SK-N-SH treated with all-trans-retinoic acid at 6 μM for 48 hours (cell line): ENCODE results near the gene SLC30A3.

Experiments
- ATAC-seq: fragments of 200-7000 bp; cut with Tn5 transposase; 3 replicates; pipeline ENCODE4 v1.9.1; 2020; ENCODE audit warnings: mild to moderate bottlenecking, moderate library complexity
- ARNTL ChIP-seq: fragments of 450-650 bp; formaldehyde crosslinking; IDR thresholded peaks from 2 replicates; pipeline ENCODE4 v1.5.0; 2020; ENCODE audit warnings: low read depth, mild to moderate bottlenecking, moderate library complexity, borderline replicate concordance
- BACH2 ChIP-seq: fragments of 250-450 bp; sonication (Bioruptor Pico); IDR thresholded peaks from 2 replicates; pipeline ENCODE4 v1.9.0; 2021; ENCODE audit warnings: mild to moderate bottlenecking, borderline replicate concordance
- CSDC2 ChIP-seq: fragments of 250-450 bp; sonication (Bioruptor Pico); IDR thresholded peaks from 2 replicates; pipeline ENCODE4 v1.5.0; 2020; ENCODE audit warnings: mild to moderate bottlenecking, moderate library complexity
- ESRRG ChIP-seq: fragments of 250-450 bp; sonication (Bioruptor Pico); IDR thresholded peaks from 2 replicates; pipeline ENCODE4 v1.6.1; 2021; ENCODE audit warnings: mild to moderate bottlenecking
- GLIS3 ChIP-seq: fragments of 250-450 bp; sonication (Bioruptor Pico); IDR thresholded peaks from 2 replicates; pipeline ENCODE4 v1.5.0; 2020; ENCODE audit warnings: mild to moderate bottlenecking, moderate library complexity
- ISL1 ChIP-seq: fragments of 250-450 bp; sonication (Bioruptor Pico); IDR thresholded peaks from 2 replicates; pipeline ENCODE4 v2.1.2; 2022; ENCODE audit warnings: mild to moderate bottlenecking, moderate library complexity
- OSR1 ChIP-seq: fragments of 250-450 bp; sonication (Bioruptor Pico); IDR thresholded peaks from 2 replicates; pipeline ENCODE4 v1.8.0; 2022; ENCODE audit warnings: moderate library complexity, mild to moderate bottlenecking, inconsistent platforms
- PPARA ChIP-seq: fragments of 250-450 bp; sonication (Bioruptor Pico); IDR thresholded peaks from 2 replicates; pipeline ENCODE4 v1.5.0; 2020; ENCODE audit warnings: mild to moderate bottlenecking, borderline replicate concordance
- RARB ChIP-seq: fragments of 250-450 bp; sonication (Bioruptor Pico); IDR thresholded peaks from 2 replicates; pipeline ENCODE4 v1.8.0; 2021; ENCODE audit warnings: mild to moderate bottlenecking, moderate library complexity
- SNAI2 ChIP-seq: fragments of 250-450 bp; sonication (Bioruptor Pico); IDR thresholded peaks from 2 replicates; pipeline ENCODE4 v1.5.0; 2020; ENCODE audit warnings: mild to moderate bottlenecking, moderate library complexity
- TCF4 ChIP-seq: fragments of 250-450 bp; sonication (Bioruptor Pico); IDR thresholded peaks from 2 replicates; pipeline ENCODE4 v1.8.0; 2021; ENCODE audit warnings: mild to moderate bottlenecking, moderate library complexity, borderline replicate concordance
- TOX ChIP-seq: fragments of 250-450 bp; sonication (Bioruptor Pico); IDR thresholded peaks from 2 replicates; pipeline ENCODE4 v1.8.0; 2021; ENCODE audit warnings: mild to moderate bottlenecking, moderate library complexity, borderline replicate concordance
- ZC3H10 ChIP-seq: fragments of 250-450 bp; sonication (Bioruptor Pico); IDR thresholded peaks from 2 replicates; pipeline ENCODE4 v1.5.1; 2021; ENCODE audit warnings: mild to moderate bottlenecking, moderate library complexity
- ZFP3 ChIP-seq: fragments of 250-450 bp; sonication (Bioruptor Pico); IDR thresholded peaks from 2 replicates; pipeline ENCODE4 v1.5.0; 2020; ENCODE audit warnings: mild to moderate bottlenecking, moderate library complexity
- ZFP30 ChIP-seq: fragments of 450-650 bp; formaldehyde crosslinking; IDR thresholded peaks from 2 replicates; pipeline ENCODE4 v1.5.0; 2022; ENCODE audit warnings: mild to moderate bottlenecking, moderate library complexity
- ZNF565 ChIP-seq: fragments of 450-650 bp; formaldehyde crosslinking; conservative IDR thresholded peaks from 2 replicates; pipeline ENCODE4 v1.5.0; 2020; ENCODE audit warnings: low read depth, mild to moderate bottlenecking, moderate library complexity
- ZNF70 ChIP-seq: fragments of 450-650 bp; formaldehyde crosslinking; IDR thresholded peaks from 2 replicates; pipeline ENCODE4 v1.5.0; 2020; ENCODE audit warnings: mild to moderate bottlenecking, moderate library complexity
- ZNF8 ChIP-seq: fragments of 450-650 bp; formaldehyde crosslinking; IDR thresholded peaks from 2 replicates; pipeline ENCODE4 v1.5.0; 2020; ENCODE audit warnings: mild to moderate bottlenecking, moderate library complexity
- TF ChIP-seq, protein P1 (sequence below): fragments of 250-450 bp; sonication (Bioruptor Pico); IDR thresholded peaks from 2 replicates; pipeline ENCODE4 v1.5.1; 2021; ENCODE audit warnings: mild to moderate bottlenecking, moderate library complexity
- TF ChIP-seq, protein P2 (sequence below): fragments of 250-450 bp; sonication (Bioruptor Pico); IDR thresholded peaks from 2 replicates; pipeline ENCODE4 v1.5.0; 2020; ENCODE audit warnings: mild to moderate bottlenecking, moderate library complexity
- TF ChIP-seq, protein P3 (sequence below): fragments of 250-450 bp; sonication (Bioruptor Pico); IDR thresholded peaks from 2 replicates; pipeline ENCODE4 v1.8.0; 2021; ENCODE audit warnings: low read depth, mild to moderate bottlenecking, moderate library complexity, borderline replicate concordance
- TF ChIP-seq, protein P4 (sequence below): fragments of 250-450 bp; sonication (Bioruptor Pico); IDR thresholded peaks from 2 replicates; pipeline ENCODE4 v1.8.0; 2020; ENCODE audit warnings: mild to moderate bottlenecking, moderate library complexity, borderline replicate concordance
- TF ChIP-seq, protein P5 (sequence below): fragments of 250-450 bp; sonication (Bioruptor Pico); IDR thresholded peaks from 2 replicates; pipeline ENCODE4 v1.5.1; 2020; ENCODE audit warnings: low read depth, mild to moderate bottlenecking, moderate library complexity

Gene SLC30A3

DNA sequence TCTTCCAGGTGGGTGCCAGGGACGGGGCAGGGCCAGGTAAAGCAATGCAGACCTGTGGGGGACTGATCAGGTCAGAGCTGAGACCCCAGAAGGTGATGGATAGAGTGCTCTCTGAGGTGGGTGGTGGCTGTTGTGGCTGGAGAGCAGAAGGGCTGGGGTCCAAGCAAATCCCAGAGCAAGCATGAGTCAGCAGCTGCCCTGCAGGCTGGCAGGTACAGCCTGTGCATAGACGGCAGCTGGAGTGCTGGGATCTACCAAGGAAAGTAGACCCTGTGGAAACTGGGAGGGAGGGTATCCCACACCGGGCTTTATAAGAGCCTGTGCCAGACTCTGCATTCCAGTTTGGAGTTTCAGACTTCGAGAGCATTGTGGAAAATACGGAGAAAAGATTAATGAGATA is 20.0 kb upstream of the SLC30A3 start:
- ATAC-seq = 0 out of 3 replicates have a peak, but pooled peaks have one; percentile 20
- TF ChIP-seq RARB (CRISPR knock-in tag) (no peak), ZNF70 (peak; percentile 68)

DNA sequence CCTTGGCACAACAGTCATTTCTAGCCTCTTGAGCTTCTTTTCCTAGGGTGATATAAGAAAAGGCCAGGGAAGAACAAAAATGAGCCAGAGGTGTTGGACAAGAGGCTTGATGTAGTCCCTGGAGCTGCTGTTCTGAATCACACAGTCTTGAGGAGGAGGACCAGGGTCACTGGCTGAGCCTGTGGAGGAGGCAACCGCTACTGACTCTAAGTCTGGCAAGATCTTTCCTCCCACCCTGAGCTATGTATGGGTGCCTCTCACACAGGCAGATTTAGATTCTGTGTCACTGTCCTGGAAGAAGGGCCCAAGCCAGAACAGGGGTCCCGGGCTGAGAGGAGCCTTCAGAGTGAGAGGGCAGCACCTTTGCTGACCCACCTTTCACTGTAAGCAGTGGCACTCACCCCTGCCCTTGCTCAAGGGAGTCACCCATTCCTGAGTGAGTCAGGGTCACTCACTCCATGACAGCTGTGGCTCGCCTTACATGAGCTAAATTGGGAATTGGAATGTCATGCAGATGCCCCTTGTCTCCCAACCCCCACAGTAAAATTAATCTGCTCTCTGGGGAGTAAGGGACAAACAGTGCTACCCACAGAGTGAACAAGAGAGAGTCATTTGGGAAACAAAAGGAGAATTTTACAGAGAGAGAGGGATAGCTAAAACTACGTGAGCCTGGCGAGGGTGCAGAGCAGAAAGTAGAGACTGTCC is 19.2 kb upstream of the SLC30A3 start, which contains the start of gene TRIM54:
TRIM54 (plus strand) TSS at position 575 of the 705 bp plus-strand sequence. CDS start 303 bp downstream, outside the sequence.
- TF ChIP-seq TCF4 (CRISPR knock-in tag) (no peak), PPARA (CRISPR knock-in tag) (no peak), CSDC2 (CRISPR knock-in tag) (no peak), ISL1 (CRISPR knock-in tag) (no peak), RARB (CRISPR knock-in tag) (no peak), ZFP3 (no peak), SNAI2 (no peak), BACH2 (CRISPR knock-in tag) (no peak), OSR1 (no peak), ZFP30 (CRISPR knock-in tag) (no peak), ZNF8 (no peak), ZNF70 (no peak), TOX (CRISPR knock-in tag) (no peak), ZC3H10 (CRISPR knock-in tag) (no peak), ZNF565 (CRISPR knock-in tag) (no peak), GLIS3 (no peak), ESRRG (CRISPR knock-in tag) (no peak)
- TF ChIP-seq, protein P1, sequence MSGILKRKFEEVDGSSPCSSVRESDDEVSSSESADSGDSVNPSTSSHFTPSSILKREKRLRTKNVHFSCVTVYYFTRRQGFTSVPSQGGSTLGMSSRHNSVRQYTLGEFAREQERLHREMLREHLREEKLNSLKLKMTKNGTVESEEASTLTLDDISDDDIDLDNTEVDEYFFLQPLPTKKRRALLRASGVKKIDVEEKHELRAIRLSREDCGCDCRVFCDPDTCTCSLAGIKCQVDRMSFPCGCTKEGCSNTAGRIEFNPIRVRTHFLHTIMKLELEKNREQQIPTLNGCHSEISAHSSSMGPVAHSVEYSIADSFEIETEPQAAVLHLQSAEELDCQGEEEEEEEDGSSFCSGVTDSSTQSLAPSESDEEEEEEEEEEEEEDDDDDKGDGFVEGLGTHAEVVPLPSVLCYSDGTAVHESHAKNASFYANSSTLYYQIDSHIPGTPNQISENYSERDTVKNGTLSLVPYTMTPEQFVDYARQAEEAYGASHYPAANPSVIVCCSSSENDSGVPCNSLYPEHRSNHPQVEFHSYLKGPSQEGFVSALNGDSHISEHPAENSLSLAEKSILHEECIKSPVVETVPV (CRISPR knock-in tag) = no peak
- TF ChIP-seq, protein P2, sequence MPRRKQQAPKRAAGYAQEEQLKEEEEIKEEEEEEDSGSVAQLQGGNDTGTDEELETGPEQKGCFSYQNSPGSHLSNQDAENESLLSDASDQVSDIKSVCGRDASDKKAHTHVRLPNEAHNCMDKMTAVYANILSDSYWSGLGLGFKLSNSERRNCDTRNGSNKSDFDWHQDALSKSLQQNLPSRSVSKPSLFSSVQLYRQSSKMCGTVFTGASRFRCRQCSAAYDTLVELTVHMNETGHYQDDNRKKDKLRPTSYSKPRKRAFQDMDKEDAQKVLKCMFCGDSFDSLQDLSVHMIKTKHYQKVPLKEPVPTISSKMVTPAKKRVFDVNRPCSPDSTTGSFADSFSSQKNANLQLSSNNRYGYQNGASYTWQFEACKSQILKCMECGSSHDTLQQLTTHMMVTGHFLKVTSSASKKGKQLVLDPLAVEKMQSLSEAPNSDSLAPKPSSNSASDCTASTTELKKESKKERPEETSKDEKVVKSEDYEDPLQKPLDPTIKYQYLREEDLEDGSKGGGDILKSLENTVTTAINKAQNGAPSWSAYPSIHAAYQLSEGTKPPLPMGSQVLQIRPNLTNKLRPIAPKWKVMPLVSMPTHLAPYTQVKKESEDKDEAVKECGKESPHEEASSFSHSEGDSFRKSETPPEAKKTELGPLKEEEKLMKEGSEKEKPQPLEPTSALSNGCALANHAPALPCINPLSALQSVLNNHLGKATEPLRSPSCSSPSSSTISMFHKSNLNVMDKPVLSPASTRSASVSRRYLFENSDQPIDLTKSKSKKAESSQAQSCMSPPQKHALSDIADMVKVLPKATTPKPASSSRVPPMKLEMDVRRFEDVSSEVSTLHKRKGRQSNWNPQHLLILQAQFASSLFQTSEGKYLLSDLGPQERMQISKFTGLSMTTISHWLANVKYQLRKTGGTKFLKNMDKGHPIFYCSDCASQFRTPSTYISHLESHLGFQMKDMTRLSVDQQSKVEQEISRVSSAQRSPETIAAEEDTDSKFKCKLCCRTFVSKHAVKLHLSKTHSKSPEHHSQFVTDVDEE = no peak
- TF ChIP-seq, protein P3, sequence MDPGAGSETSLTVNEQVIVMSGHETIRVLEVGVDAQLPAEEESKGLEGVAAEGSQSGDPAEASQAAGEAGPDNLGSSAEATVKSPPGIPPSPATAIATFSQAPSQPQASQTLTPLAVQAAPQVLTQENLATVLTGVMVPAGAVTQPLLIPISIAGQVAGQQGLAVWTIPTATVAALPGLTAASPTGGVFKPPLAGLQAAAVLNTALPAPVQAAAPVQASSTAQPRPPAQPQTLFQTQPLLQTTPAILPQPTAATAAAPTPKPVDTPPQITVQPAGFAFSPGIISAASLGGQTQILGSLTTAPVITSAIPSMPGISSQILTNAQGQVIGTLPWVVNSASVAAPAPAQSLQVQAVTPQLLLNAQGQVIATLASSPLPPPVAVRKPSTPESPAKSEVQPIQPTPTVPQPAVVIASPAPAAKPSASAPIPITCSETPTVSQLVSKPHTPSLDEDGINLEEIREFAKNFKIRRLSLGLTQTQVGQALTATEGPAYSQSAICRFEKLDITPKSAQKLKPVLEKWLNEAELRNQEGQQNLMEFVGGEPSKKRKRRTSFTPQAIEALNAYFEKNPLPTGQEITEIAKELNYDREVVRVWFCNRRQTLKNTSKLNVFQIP (CRISPR knock-in tag) = no peak
- TF ChIP-seq, all 23 proteins: peak for 0
- ATAC-seq = no peak

DNA sequence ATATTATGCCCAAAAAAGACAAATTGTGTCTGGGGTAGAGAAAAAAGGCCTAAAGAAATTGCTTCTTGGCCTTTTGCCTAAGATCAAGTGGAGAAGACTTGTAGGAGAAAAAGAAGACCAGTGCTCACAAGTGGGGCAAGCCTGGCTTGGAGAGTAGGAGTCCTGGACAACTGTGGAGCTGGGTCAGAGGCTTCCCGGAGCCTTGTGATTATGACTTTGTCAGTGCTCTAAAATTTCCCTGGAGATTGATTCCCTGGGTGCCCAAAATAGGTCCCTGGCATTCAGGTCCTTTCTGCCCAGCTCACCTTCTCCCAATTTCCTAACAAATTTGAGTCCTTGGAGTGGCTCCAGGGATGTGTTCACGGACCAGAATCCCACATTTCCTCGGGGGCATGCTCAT is 18.6 kb upstream of the SLC30A3 start:
- no peak for ATAC-seq
- no peak for TF ChIP-seq ZFP30 (CRISPR knock-in tag)
- TF ChIP-seq, protein P3 (CRISPR knock-in tag) = no peak
- TF ChIP-seq, protein P4, sequence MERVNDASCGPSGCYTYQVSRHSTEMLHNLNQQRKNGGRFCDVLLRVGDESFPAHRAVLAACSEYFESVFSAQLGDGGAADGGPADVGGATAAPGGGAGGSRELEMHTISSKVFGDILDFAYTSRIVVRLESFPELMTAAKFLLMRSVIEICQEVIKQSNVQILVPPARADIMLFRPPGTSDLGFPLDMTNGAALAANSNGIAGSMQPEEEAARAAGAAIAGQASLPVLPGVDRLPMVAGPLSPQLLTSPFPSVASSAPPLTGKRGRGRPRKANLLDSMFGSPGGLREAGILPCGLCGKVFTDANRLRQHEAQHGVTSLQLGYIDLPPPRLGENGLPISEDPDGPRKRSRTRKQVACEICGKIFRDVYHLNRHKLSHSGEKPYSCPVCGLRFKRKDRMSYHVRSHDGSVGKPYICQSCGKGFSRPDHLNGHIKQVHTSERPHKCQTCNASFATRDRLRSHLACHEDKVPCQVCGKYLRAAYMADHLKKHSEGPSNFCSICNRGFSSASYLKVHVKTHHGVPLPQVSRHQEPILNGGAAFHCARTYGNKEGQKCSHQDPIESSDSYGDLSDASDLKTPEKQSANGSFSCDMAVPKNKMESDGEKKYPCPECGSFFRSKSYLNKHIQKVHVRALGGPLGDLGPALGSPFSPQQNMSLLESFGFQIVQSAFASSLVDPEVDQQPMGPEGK (CRISPR knock-in tag) = no peak
- TF ChIP-seq TCF4 (CRISPR knock-in tag) = no peak
- no peak for TF ChIP-seq CSDC2 (CRISPR knock-in tag)
- no peak for TF ChIP-seq SNAI2
- no peak for TF ChIP-seq ZC3H10 (CRISPR knock-in tag)
- TF ChIP-seq ARNTL (CRISPR knock-in tag) = no peak
- TF ChIP-seq, protein P5, sequence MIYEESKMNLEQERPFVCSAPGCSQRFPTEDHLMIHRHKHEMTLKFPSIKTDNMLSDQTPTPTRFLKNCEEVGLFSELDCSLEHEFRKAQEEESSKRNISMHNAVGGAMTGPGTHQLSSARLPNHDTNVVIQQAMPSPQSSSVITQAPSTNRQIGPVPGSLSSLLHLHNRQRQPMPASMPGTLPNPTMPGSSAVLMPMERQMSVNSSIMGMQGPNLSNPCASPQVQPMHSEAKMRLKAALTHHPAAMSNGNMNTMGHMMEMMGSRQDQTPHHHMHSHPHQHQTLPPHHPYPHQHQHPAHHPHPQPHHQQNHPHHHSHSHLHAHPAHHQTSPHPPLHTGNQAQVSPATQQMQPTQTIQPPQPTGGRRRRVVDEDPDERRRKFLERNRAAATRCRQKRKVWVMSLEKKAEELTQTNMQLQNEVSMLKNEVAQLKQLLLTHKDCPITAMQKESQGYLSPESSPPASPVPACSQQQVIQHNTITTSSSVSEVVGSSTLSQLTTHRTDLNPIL (CRISPR knock-in tag) = no peak
- no peak for TF ChIP-seq ZNF565 (CRISPR knock-in tag)
